GM21390 (cell line): Measurements from ENCODE around the gene SLC25A28.
A peak's percentile ranks its signal among the peaks of the same experiment; 100 is the strongest.
"Not testable (repeated sequence)": the region's sequence is repeated elsewhere in the genome, so short reads cannot be mapped to it uniquely, and the experiment has no call there.

ENCODE experiments used
- ATAC-seq: cut with Tn5 transposase; IDR thresholded peaks from one replicate; pipeline ENCODE4 v1.9.1; 2021; ENCODE audit not compliant: unreplicated experiment

Gene SLC25A28

GRCh38 chr10:99629625-99629978 is 9.4 kb upstream of the SLC25A28 start:
- peak; percentile 57 for ATAC-seq

GRCh38 chr10:99628923-99629624 is 8.8 kb upstream of the SLC25A28 start:
- ATAC-seq, result no peak

- not testable (repeated sequence) for ATAC-seq
Observed at GRCh38 chr10:99625124-99625523, 4.9 kb upstream of the SLC25A28 start.

GRCh38 chr10:99623919-99624318 is 3.7 kb upstream of the SLC25A28 start:
- no peak for ATAC-seq

- ATAC-seq, result no peak
Observed at GRCh38 chr10:99621454-99622251, 1.4 kb upstream of the SLC25A28 start.

GRCh38 chr10:99620711-99621453 is 643 bp upstream of the SLC25A28 start:
- ATAC-seq, result peak; percentile 83

GRCh38 chr10:99619090-99619800 is 994 bp downstream of the SLC25A28 start:
- no peak for ATAC-seq

GRCh38 chr10:99617696-99618095 is 2.5 kb downstream of the SLC25A28 start:
- no peak for ATAC-seq

GRCh38 chr10:99615426-99615825 is 4.8 kb downstream of the SLC25A28 start:
- ATAC-seq, result no peak

- peak; percentile 46 for ATAC-seq
Observed at GRCh38 chr10:99612167-99612831, 7.9 kb downstream of the SLC25A28 start.

- ATAC-seq, result no peak
Observed at GRCh38 chr10:99611326-99611725, 8.9 kb downstream of the SLC25A28 start.

GRCh38 chr10:99610221-99610620 is 10.0 kb downstream of the SLC25A28 start:
- ATAC-seq, result no peak

- no peak for ATAC-seq
Observed at GRCh38 chr10:99609186-99609585, 11.1 kb downstream of the SLC25A28 start.

GRCh38 chr10:99605351-99605750 is 14.9 kb downstream of the SLC25A28 start:
- ATAC-seq, result no peak

GRCh38 chr10:99604862-99605261 is 15.4 kb downstream of the SLC25A28 start:
- no peak for ATAC-seq

- peak; percentile 57 for ATAC-seq
Observed at GRCh38 chr10:99598781-99599509, 21.3 kb downstream of the SLC25A28 start.

GRCh38 chr10:99598011-99598410 is 22.2 kb downstream of the SLC25A28 start:
- ATAC-seq, result no peak

- ATAC-seq, result not testable (repeated sequence)
Observed at GRCh38 chr10:99596708-99597107, 23.5 kb downstream of the SLC25A28 start.

GRCh38 chr10:99595770-99596465 is 24.3 kb downstream of the SLC25A28 start:
- no peak for ATAC-seq
